H1 (cell line): ENCODE data around the gene RPS5. TPM values are rescaled to one million over a fixed set of nuclear protein-coding genes. Genes with fewer than 3 reads are reported as not detected.

Source experiments
- CEBPB ChIP-seq: IDR thresholded peaks from 2 replicates; pipeline ENCODE4 v1.6.1; 2012; ENCODE audit warnings: low read depth, low read length
- CHD7 ChIP-seq: fragments of 300-600 bp; sonication (generic); IDR thresholded peaks from 2 replicates; pipeline ENCODE4 v1.7.1; 2012; ENCODE audit warnings: low read length, moderate library complexity, mild to moderate bottlenecking, inconsistent platforms; ENCODE audit not compliant: insufficient replicate concordance
- EZH2 ChIP-seq: fragments of 200-600 bp; sonication (generic); IDR thresholded peaks from 2 replicates; pipeline ENCODE4 v1.7.1; 2012; ENCODE audit warnings: low read depth, mild to moderate bottlenecking, moderate library complexity, low read length, inconsistent platforms; ENCODE audit not compliant: severe bottlenecking
- KDM4A ChIP-seq: IDR thresholded peaks from one replicate; pipeline ENCODE4 v1.7.1; 2012; ENCODE audit warnings: low read depth, mild to moderate bottlenecking, moderate library complexity, low read length, inconsistent platforms; ENCODE audit not compliant: severe bottlenecking
- MAX ChIP-seq: IDR thresholded peaks from 2 replicates; pipeline ENCODE4 v1.6.1; 2012; ENCODE audit warnings: inconsistent platforms
- PHF8 ChIP-seq: fragments of 200-600 bp; sonication (generic); conservative IDR thresholded peaks from 2 replicates; pipeline ENCODE4 v1.7.1; 2012; ENCODE audit warnings: low read depth, mild to moderate bottlenecking, inconsistent platforms, low read length, moderate library complexity
- RBBP5 ChIP-seq: IDR thresholded peaks from 2 replicates; pipeline ENCODE4 v1.7.1; 2012; ENCODE audit warnings: low read depth, mild to moderate bottlenecking, inconsistent platforms, low read length, moderate library complexity, borderline replicate concordance
- RNF2 ChIP-seq: fragments of 200-900, 300-1000 bp; sonication (generic); IDR thresholded peaks from 2 replicates; pipeline ENCODE4 v1.7.1; 2016; ENCODE audit warnings: borderline replicate concordance, low read depth, mild to moderate bottlenecking, antibody characterized with exemption, low read length; ENCODE audit not compliant: poor library complexity, severe bottlenecking; ENCODE audit errors: missing control alignments
- TBP ChIP-seq: IDR thresholded peaks from 2 replicates; pipeline ENCODE4 v1.6.1; 2011; ENCODE audit warnings: low read depth, low read length, improper control_type of control experiment
- polyA plus RNA-seq, 7 experiments: library from polyadenylated mRNA; depleted of rRNA in 3 of 7; stranded (reverse) in 5 of 7; unstranded in 2 of 7; fragments of >200 nt in 5 of 7; fragments of 200-250 nt in 2 of 7; gene quantifications; 1 replicate in 5 of 7; 2 replicates in 1 of 7; 4 replicates in 1 of 7; pipeline versions ENCODE4 v1.2.1 to v1.2.3, GENCODE V29; 2011 to 2013; ENCODE audit warnings: missing spikeins in 2 of 7, mixed read lengths in 2 of 7
- total RNA-seq: library from RNA; stranded (reverse); fragmentation: NEBNext Ultra II Directional; extraction: Animal tissue kit (Norgen Biotek cat#: 25700); gene quantifications from 2 replicates; pipeline ENCODE4 v1.2.1, GENCODE V29; 2021

RPS5 gene
- total and polyA plus RNA-seq, 2 of the 8 experiments (the other 6 are each of a cell fraction or from before 2014, with no cell fraction given): 1,557 to 5,731 TPM

- TF ChIP-seq CHD7 (no peak), TBP (peak; percentile 86), PHF8 (peak; percentile 100), CEBPB (no peak), EZH2 (no peak), MAX (peak; percentile 86), RNF2 (no peak), KDM4A (peak; percentile 84), RBBP5 (no peak; the same call in 1 of the 2 replicates)
These were observed 6.2 kb upstream of the RPS5 start, which contains the start of gene ZNF837 (continued) for GRCh38 chr19:58380662-58381459.
